Brain pericyte (primary cell): ENCODE data around the gene NGF.
"Not testable (repeated sequence)": the region's sequence is repeated elsewhere in the genome, so short reads cannot be mapped to it uniquely, and the experiment has no call there.

Experiments
- DNase-seq: peaks from one replicate; pipeline ENCODE4 v3.0.0-alpha.2; 2012; ENCODE audit warnings: low read depth, low spot score

The NGF gene

GRCh38 chr1:115337633-115338456, at the start of gene NGF:
Gene NGF, minus strand, starts transcription at chr1:115338249. Its CDS starts 51,454 bp downstream, at chr1:115286795.
- no peak for DNase-seq

GRCh38 chr1:115383455-115383854, 45.4 kb upstream of the NGF start:
- not testable (repeated sequence) for DNase-seq

GRCh38 chr1:115379943-115380342, 41.9 kb upstream of the NGF start:
- DNase-seq, result no peak

GRCh38 chr1:115377411-115377810, 39.4 kb upstream of the NGF start:
- no peak for DNase-seq

DNA sequence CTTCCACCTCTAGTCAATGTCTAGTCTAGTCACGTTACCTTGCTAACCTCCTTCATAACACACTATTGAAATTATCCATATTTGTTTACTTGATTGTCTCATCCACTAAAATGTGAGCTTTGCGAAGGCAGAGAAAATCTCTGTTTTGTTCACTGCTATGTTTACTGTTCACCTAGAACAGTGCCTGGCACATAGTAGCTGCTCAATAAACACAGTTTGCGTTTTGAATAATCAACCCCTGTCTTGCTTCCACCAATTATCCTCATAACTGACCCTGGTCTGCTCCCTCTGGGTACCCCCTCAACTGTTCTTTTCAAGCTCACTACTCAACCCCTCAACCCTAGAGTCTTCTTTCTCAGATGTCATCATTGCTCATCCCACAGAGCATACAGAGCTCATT, 36.5 kb upstream of the NGF start:
- DNase-seq, result no peak

GRCh38 chr1:115373305-115373704, 35.3 kb upstream of the NGF start:
- no peak for DNase-seq

DNA sequence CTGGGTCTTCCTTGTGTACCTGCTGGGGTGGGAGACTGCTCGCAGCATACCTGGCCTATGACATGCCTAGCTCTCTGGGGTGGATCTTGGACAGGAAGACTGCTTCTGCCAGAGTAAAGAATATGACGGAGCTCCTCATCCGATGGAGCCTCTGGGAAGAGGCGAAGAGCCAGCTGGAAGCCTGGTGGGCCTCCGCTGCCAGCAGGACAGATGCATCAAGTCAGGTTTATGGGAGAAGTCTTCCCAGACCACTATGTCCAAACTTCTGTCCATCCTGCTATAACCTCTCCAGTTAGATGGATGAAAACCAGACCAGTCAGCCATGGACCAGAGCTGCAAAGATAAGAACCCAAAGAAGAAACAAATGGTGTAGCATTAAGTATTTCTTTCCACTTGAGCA, 27.7 kb upstream of the NGF start:
- DNase-seq, result no peak

GRCh38 chr1:115364780-115365155, 26.7 kb upstream of the NGF start:
- no peak for DNase-seq

GRCh38 chr1:115364046-115364779, 26.2 kb upstream of the NGF start:
- DNase-seq, result no peak

DNA sequence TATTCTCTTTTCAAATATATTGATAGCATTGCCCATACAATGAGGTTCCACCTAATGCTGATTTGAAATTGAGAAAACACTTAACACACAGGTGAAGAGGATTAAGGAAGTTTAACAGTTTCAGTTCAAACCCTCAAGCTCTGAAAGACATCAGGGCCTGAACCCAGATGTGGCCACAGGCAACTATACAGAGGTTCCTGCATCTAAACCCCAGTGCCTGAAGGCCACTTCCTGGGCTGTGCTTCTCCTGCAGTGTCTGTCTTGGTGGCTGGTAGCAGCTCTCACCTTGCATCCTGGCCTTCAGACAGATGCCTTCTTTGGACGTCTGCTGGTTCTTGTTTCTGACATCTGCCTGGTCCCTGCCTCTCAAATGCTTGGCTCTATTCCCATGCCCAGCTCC, 25.1 kb upstream of the NGF start:
- no peak for DNase-seq

DNA sequence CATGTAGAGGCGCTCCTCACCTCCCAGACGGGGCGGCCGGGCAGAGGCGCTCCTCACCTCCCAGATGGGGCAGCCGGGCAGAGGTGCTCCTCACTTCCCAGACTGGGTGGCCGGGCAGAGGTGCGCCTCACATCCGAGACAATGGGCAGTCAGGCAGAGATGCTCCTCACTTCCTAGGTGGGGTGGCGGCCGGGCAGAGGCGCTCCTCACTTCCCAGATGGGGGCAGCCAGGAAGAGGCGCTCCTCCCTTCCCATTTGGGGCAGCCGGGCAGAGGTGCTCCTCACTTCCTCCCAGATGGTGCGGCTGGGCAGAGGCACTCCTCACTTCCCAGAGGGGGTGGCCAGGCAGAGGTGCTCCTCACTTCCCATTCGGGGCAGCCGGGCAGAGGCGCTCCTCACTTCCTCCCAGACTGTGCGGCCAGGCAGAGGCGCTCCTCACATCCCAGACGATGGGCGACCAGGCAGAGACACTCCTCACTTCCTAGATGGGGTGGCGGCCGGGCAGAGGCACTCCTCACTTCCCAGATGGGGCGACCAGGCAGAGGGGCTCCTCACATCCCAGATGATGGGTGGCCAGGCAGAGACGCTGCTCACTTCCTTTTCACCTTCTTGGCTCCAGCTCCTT, 22.6 kb upstream of the NGF start:
- DNase-seq, result not testable (repeated sequence)

DNA sequence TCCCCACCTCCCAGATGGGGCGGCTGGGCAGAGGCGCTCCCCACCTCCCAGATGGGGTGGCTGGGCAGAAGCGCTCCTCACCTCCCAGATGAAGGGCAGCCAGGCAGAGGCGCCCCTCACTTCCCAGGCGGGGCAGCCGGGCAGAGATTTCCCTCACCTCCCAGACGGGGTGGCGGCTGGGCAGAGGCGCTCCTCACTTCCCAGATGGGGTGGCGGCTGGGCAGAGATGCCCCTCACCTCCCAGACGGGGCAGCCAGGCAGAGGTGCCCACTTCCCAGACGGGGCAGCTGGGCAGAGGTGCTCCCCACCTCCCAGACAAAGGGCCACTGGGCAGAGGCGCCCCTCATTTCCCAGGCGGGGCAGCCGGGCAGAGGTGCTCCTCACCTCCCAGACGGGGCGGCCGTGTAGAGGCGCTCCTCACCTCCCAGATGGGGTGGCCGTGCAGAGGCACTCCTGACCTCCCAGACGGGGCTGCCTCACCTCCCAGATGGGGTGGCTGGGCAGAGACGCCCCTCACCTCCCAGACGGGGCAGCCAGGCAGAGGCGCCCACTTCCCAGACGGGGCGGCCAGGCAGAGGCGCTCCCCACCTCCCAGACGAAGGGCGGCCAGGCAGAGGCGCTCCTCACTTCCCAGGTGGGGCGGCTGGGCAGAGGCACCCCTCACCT, 21.9 kb upstream of the NGF start:
- not testable (repeated sequence) for DNase-seq

DNA sequence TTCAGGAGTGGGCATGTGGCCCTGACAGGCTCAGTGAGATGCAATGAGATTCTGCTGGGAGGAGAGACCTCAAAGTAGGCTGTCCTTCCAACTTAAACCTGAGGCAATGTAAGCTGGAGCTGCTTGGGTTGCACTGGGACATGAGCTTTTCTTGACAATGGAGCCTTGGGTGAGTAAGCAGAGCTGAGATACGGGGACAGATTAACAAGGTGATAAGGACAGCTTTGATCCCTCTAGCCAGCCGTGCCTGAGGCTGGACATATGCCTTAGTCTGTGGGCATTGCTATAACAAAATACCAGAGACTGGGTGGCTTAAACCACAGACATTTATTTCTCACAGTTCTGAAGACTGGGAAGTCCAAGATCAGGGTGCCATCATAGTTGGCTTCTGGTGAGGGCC, 18.3 kb upstream of the NGF start:
- DNase-seq, result no peak

DNA sequence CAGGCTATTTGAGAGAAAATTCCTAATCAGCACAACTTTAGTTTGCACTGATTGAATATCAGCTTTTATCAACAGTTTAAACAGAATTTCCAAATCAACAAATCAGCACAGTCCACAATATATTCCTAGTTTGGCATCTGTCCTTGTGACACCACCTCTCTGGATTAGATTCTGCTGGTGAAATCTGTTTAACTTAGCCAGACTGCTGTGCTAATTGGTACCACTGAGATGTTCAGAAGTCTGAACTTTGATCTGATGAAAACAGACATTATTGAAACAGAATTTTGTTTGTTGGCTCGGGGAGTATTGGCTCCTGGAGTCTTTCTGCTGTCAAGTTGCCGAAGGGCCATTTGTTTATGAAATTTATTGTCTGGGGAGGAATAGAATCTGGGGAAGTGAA, 17.0 kb upstream of the NGF start:
- DNase-seq, result no peak

- DNase-seq, result no peak
Observed at GRCh38 chr1:115351143-115351542, 13.1 kb upstream of the NGF start.

DNA sequence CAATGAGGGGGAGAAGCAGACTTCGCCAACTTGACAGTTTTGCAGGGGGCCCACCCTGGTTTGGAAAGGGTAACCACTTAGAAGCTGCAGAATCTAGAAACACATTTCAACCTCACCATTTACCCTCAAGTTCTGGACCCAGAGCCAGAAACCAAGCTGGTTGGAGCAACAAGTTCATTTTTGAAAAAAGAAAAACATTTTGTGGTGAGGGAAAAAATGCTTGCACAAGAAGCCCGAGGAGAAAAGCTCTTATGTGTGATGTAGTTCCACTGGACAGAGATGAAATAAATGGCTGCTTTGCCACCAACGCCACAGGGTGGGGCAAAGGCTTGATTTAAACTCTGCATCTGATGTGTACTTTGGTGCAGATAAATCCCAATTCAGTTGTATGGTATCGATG, 10.6 kb upstream of the NGF start:
- no peak for DNase-seq

DNA sequence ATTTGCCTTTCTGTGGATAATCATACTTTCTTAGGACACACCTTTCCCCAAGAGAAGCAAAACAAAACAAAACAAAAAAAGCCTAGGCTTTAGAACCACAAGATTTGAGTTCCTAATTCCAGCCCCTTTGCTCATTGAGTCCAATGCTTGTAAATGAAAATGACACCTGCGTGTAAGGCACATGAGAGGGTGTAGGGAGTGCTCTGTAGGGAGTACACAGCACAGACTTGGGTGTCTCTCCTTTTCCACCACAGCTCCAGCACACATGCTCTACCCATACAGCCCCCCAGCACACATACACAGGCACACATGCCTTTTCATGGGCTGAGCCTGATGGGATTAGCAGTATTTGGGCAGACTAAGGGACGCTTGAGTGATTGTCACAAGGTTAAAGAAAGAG, 9.2 kb upstream of the NGF start:
- DNase-seq, result no peak

DNA sequence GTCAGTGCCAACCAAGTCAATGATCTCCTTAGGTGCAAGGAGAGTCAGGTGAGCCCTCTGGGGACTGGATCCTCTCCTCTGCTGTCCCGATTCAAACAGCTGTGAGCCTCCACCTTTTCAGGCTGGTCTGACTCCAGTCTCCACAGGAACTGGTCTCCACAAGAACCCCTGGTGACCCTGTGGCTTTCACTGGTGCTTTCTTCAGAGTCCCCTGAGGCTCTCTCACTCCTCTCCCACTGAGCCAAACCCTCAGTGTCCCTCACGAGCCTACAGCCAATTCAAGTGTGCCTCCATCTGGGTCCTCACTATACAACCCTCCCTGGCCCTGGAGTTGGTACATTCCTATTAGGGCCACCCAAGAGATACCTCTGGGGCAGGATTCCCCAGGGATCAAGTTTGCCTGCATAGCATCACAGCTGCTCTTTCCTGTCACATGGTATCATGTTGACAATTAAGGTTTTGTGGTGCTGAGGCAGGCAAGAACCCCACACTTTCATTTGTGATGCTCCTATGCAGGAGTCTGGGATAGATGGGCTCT, 5.2 kb upstream of the NGF start:
- DNase-seq, result no peak

GRCh38 chr1:115341948-115342347, 3.9 kb upstream of the NGF start:
- DNase-seq, result no peak

DNA sequence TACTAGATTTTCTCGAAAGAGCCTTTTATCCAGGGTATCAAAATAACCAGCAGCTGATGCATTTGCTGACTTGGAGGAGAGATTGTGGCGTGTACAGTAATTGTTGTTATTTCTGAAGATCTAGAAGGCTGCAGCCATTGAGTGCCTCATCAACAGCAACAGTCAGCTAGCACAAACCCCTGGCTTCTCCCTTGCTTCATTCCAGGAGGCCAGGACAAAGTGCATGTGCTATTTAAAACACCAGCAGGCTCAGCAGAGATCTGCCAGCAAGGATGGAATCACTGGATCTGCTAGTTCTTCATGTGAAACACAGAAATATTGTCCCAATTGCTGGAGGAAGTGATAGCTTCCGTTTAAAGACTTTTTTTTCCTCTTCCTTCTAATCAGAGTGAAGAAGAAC, 2.8 kb upstream of the NGF start:
- no peak for DNase-seq

DNA sequence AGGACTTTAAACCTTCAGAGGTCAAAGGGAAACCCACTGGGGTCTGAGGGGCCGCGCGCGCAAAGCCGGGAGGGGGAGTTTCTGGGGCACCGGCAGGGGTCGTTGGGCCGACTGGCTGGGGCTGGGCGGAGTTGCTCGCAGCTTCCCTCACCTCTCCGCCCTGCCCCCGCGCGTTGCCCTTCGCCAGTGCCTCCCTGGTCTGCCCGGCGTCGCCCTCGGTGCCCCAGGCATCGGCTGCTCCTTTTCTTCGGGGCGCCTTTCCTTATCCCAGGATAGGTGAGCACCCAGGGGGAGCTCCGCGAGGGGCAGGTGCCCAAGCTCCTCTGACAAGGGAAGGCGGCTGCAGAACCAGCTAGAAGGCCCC, 390 bp upstream of the NGF start:
- DNase-seq, result no peak

- no peak for DNase-seq
Observed at GRCh38 chr1:115337276-115337632, 795 bp downstream of the NGF start.
